ENCODE measurements around the gene TBC1D2. TPM values are rescaled to one million over a fixed set of nuclear protein-coding genes. Genes with fewer than 3 reads are reported as not detected.
"Not testable (repeated sequence)": the region's sequence is repeated elsewhere in the genome, so short reads cannot be mapped to it uniquely, and the experiment has no call there.

TBC1D2 gene
- total and polyA plus RNA-seq, 2 of the 13 experiments (the other 11 are each of a cell fraction or from before 2014, with no cell fraction given): 2.0 to 2.8 TPM

- no peak for TF ChIP-seq MEIS2 (CRISPR knock-in tag; IDR thresholded peaks at IDR 0.05)
- no peak for TF ChIP-seq SIX4 (CRISPR knock-in tag; IDR thresholded peaks at IDR 0.05)
- TF ChIP-seq ZNF414 (CRISPR knock-in tag; IDR thresholded peaks at IDR 0.05): no peak
- no peak for TF ChIP-seq ASH2L (IDR thresholded peaks at IDR 0.05; ENCODE audit: insufficient read length, low read depth, low read length)
- TF ChIP-seq ZNF3 (CRISPR knock-in tag; IDR thresholded peaks at IDR 0.05): no peak
- no peak for TF ChIP-seq ZNF724P (CRISPR knock-in tag; IDR thresholded peaks at IDR 0.05; ENCODE audit: borderline replicate concordance)
- ChIA-PET CTCF (ENCODE audit: low intra/inter-chr PET ratio, low total read pairs) (no interaction called here), POLR2A (no interaction called here)
- FAIRE-seq: no peak
- H3K79me2 ChIP-seq (ENCODE audit: insufficient read depth, low read length): no peaks in the 10 kb centered on the region
- peaks cover 3 to 41% of the 10 kb centered on the region in 2 experiments; a peak in 3 of 5 replicates for H3K27me3 ChIP-seq (ENCODE audit: control insufficient read depth in 1 of 2, insufficient read depth in 2 of 2, low read length in 2 of 2)
- no peaks in the 10 kb centered on the region for H3K36me3 ChIP-seq (replicated peaks in 1 of 2; ENCODE audit: control insufficient read depth in 1 of 2, insufficient read depth in 2 of 2, low read length in 2 of 2)
- no peak for DNase-seq (ENCODE audit: low spot score)
- BruUV-seq (replicated peaks): no TSS peak
- no peak overlapping the region for H3K9ac ChIP-seq (ENCODE audit: insufficient read depth, low read depth, low read length)
- in situ Hi-C loops (cut with HindIII; ENCODE audit: extremely low pct_ligation_motif_present, low pct_unique_long_range_greater_than_20kb) (no loop called here), intact Hi-C loops (cut with micrococcal nuclease; ENCODE audit: unreplicated experiment) (no loop called here)
- no peak overlapping the region for H3K4me3 ChIP-seq (replicated peaks in 1 of 3; ENCODE audit: insufficient read depth in 1 of 3, low read depth in 2 of 3, low read length in 3 of 3)
- H3K9me3 ChIP-seq (ENCODE audit: low read length): no peaks in the 10 kb centered on the region
- no peak overlapping the region for H2AFZ ChIP-seq (ENCODE audit: low read length)
- WGBS (ENCODE audit: low lambda C conversion rate): 0% methylated on average over 1 of the region's 3 CpGs
- peaks cover 15% of the 10 kb centered on the region for H3K4me1 ChIP-seq (ENCODE audit: insufficient read depth, low read length)
- no peak overlapping the region for H3K27ac ChIP-seq (ENCODE audit: extremely low read length, insufficient read depth, low read length)
- no peak overlapping the region for H3K4me2 ChIP-seq (ENCODE audit: low read depth, low read length)
- no peaks in the 10 kb centered on the region for H4K20me1 ChIP-seq (ENCODE audit: insufficient read depth, low read length)
- ATAC-seq: no peak
These were observed 29.3 kb upstream of the TBC1D2 start for GRCh38 chr9:98284754-98285153.

GRCh38 chr9:98283143-98283542, 27.7 kb upstream of the TBC1D2 start:
- intact Hi-C loops (cut with micrococcal nuclease; ENCODE audit: unreplicated experiment); H3K79me2 ChIP-seq (ENCODE audit: insufficient read depth, low read length); H3K9me3 ChIP-seq (ENCODE audit: low read length); H3K4me1 ChIP-seq (ENCODE audit: insufficient read depth, low read length); ATAC-seq; H3K4me2 ChIP-seq (ENCODE audit: low read depth, low read length); H3K36me3 ChIP-seq (replicated peaks in 1 of 2; ENCODE audit: control insufficient read depth in 1 of 2, insufficient read depth in 2 of 2, low read length in 2 of 2); H2AFZ ChIP-seq (ENCODE audit: low read length); POLR2A ChIA-PET; BruUV-seq (replicated peaks); H3K9ac ChIP-seq (ENCODE audit: insufficient read depth, low read depth, low read length); CTCF ChIA-PET (ENCODE audit: low intra/inter-chr PET ratio, low total read pairs); in situ Hi-C loops (cut with HindIII; ENCODE audit: extremely low pct_ligation_motif_present, low pct_unique_long_range_greater_than_20kb); FAIRE-seq; DNase-seq (ENCODE audit: low spot score); H4K20me1 ChIP-seq (ENCODE audit: insufficient read depth, low read length); H3K27ac ChIP-seq (ENCODE audit: extremely low read length, insufficient read depth, low read length); H3K4me3 ChIP-seq (replicated peaks in 1 of 3; ENCODE audit: insufficient read depth in 1 of 3, low read depth in 2 of 3, low read length in 3 of 3): not testable (repeated sequence)
- H3K27me3 ChIP-seq (ENCODE audit: control insufficient read depth in 1 of 2, insufficient read depth in 2 of 2, low read length in 2 of 2): peaks cover 5 to 52% of the 10 kb centered on the region in 2 experiments; a peak in 3 of 5 replicates
- 21% methylated on average over 7 of the region's 7 CpGs for WGBS (ENCODE audit: low lambda C conversion rate)

All from HepG2 (cell line).